Measurements from ENCODE around the gene RNF114.
A peak's percentile ranks its signal among the peaks of the same experiment; 100 is the strongest.
"Not testable (repeated sequence)": the region's sequence is repeated elsewhere in the genome, so short reads cannot be mapped to it uniquely, and the experiment has no call there.

The RNF114 gene, protein sequence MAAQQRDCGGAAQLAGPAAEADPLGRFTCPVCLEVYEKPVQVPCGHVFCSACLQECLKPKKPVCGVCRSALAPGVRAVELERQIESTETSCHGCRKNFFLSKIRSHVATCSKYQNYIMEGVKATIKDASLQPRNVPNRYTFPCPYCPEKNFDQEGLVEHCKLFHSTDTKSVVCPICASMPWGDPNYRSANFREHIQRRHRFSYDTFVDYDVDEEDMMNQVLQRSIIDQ

GRCh38 chr20:49936153-49937026 lies at the start of gene RNF114:
Gene RNF114, plus strand, starts transcription at chr20:49936397. Its CDS starts 16 bp downstream, at chr20:49936413.
- peak; percentile 89 for DNase-seq

- no peak for DNase-seq
Measured at GRCh38 chr20:49886571-49887213, 49.5 kb upstream of the RNF114 start.

GRCh38 chr20:49887251-49888211 lies 48.7 kb upstream of the RNF114 start:
- no peak for DNase-seq

DNA sequence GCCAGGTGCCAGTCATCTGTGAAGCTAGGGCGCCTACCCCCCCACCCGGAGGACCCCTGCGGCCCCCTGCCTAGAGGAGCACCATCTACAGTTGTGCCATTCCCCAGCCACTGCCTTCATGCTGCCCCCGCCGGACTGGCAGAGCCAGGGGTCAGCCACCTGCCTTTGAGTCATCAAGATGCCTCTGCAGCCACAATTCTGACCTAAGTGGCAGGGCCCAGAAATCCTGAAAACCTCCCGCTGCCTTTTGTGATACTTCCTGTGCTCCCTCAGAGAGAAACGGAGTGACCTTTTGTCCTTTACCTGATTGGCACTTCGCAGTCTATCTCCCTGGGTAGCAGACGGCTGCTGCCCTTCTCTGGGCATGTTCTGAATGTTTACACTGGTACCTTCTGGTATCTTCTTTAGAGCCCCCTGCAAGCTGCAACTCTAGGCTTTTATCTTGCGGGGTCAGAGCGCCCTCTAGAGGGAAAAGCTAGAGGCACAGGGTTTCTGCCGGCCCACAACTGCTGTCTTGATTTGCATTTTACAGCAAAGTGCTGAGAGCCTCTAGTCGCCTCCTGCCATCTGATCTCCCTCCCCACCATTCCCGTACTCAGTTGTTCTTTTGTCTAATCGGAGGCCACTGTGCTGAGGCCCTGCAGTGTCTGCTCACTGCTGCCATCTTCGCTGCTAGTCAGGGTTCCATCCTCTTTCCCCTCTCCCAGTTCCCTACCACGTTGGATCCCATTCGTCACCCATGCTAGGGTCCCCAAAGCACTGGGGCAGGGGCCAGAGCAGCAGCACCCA lies 47.8 kb upstream of the RNF114 start:
- DNase-seq = peak; percentile 60

DNA sequence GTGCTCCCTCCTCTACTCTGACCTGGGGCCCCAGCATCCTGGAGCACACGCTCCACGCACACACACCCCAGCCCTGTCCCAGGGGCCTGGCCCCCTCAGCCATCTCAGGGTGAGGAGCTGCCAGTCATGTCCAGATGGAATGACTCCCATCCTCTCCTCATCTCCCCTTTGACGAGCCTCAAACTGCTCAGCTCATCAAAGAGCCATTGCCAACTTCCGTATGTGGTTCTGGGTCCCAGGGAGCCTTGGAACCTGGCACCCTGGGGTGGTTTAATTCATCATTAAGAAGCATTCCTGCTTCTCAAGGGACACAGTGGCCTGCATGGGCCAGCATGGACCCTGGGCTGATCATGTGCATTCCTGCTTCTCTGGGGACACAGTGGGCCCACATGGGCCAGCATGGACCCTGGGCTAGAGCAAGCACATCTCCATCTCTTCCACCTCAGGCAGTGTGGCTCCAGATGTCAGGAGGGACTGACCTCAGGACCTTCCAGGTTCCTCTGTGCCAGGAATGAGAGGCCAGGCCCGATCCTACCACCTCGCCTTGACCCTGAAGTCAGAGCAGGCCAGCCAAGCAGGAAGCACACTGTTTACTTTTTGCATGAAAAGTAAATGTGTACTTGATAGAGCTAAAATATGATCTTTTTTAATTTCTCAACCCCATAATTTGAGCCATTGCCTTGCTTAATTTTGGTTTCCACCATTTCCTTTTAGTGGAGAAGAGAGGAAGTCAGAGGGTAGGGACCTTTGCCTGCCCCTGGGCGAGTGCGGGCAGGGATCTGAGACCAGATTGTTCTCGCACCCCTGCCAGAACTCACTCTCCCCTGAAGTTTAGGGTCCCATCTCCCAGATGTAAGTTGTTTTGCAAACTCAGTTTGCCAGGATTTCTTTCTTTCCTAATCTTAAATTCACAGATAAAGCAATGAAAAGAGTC lies 46.9 kb upstream of the RNF114 start:
- DNase-seq = no peak

GRCh38 chr20:49889935-49890333 lies 46.3 kb upstream of the RNF114 start:
- DNase-seq = no peak

GRCh38 chr20:49890471-49891361 lies 45.5 kb upstream of the RNF114 start:
- DNase-seq = no peak

DNA sequence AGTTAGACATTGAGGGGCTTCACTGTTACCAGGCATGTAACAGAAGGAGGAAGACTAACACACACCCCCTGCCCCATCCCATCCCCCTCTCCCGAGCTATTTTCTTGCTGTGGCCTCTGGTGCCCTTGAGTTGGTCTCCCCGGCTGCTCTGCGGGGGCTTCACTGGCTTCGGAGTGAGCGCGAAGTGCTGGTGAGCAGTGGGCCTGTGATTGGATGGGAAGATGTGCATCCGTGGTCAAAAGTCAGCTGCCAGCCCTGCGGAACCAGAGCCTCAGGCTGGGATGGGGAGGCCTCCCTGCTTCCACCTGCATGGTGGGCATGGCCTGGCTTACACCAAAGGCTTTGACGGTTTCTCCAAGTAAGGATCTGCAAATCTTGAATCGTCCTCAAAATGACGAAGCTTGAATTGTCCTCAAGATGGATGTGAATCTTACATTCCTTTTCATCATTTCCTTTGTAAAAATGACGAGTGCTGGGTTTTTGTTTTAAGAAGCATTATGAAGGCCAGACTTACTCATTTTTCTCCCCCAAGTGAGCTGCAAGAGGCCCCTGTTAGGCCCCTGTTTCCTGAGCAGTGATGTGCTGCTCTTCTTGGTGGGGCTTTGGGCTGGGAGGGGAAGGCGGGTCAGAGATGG lies 44.6 kb upstream of the RNF114 start:
- DNase-seq = no peak

- no peak for DNase-seq
Measured at GRCh38 chr20:49892260-49892659, 43.9 kb upstream of the RNF114 start.

- no peak for DNase-seq
Measured at GRCh38 chr20:49892817-49893216, 43.4 kb upstream of the RNF114 start.

DNA sequence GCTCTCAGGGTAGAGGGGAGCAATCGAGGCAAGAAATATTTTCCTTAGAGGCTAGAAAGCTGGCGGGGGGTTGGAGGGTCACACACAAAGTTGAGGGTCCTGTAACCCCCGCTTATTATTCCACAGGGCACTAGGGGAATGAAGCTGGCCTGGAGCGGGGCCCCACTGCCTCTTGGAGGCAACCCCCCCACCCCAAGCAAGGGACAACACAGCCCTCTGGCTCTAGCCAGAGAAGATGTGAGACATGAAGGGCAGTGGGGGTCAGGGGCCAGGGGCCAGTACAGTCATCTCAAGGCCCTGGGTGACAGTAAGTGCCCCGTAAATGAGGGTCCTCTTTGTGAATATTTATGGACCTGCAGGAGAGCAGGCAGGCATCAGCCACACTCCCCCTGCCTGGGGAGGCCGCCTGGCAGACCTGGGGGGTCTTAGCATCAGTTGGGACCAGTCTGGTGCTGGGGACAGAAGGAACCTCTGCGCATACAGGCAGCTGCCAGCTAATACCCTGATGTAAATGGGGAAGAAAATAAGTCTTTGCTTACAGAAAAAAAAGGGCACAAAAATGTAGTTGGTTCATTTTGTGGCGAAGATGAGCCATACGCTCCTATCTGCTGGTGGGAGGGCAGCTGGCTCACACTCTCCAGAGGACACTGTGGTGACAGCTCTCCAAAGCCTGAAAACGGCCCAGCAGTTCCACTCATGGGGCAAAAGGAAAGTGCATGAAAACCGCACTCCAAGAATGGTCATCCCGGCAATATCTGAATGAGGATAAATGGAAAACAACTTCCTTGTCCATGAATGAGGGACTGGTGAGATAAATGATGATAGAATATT lies 42.7 kb upstream of the RNF114 start:
- no peak for DNase-seq

DNA sequence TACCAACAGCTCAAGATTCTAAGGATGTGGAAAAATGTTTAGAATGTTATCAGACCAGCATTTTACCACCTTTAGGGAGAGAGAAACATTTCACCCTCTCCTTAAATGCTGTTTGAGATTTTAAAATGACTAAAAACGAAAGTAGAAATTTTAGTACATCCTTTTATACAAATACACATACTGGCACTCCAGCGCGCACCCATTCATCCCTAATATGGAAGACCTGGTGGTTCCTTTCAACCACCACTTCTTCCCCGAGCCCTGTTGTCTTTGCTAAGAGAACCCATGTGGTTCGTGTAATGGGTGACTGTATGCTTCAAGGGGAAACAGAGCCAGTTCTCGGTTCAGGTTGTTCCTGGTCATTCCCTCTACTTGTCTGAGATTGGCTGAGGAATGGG lies 42.1 kb upstream of the RNF114 start:
- no peak for DNase-seq

- not testable (repeated sequence) for DNase-seq
Measured at GRCh38 chr20:49895474-49896093, 40.6 kb upstream of the RNF114 start.

GRCh38 chr20:49896204-49896603 lies 40.0 kb upstream of the RNF114 start:
- DNase-seq = no peak

GRCh38 chr20:49899541-49900383 lies 36.4 kb upstream of the RNF114 start:
- DNase-seq = no peak

GRCh38 chr20:49901588-49901987 lies 34.6 kb upstream of the RNF114 start:
- no peak for DNase-seq
